IMR-90 (cell line): Measurements from ENCODE around the gene PRCD. TPM values are rescaled to one million over a fixed set of nuclear protein-coding genes. Genes with fewer than 3 reads are reported as not detected.

Experiments
- ATAC-seq: fragments of 200-7000 bp; cut with Tn5 transposase; 2 replicates; pipeline ENCODE4 v1.9.1; 2020; ENCODE audit warnings: low read depth, mild to moderate bottlenecking, moderate library complexity
- BruUV-seq: library from RNA; stranded (reverse); fragments of 400-500 nt; replicated peaks from 2 replicates; lab custom pipeline; 2021; lab: Mats Ljungman, UMichigan
- CTCF ChIA-PET: fragments of 300-600 bp; formaldehyde crosslinking; extraction: SDS; loops from one replicate; lab custom pipeline; 2021; ENCODE audit warnings: antibody characterized with exemption; lab: Yijun Ruan, JAX
- POLR2A ChIA-PET: fragments of 300-600 bp; sonication (Branson Sonifier 250); formaldehyde crosslinking; loops from one replicate; lab custom pipeline; 2022; ENCODE audit warnings: antibody characterized with exemption; ENCODE audit not compliant: unreplicated experiment; lab: Charles Lee
- DNase-seq: peaks from one replicate; pipeline ENCODE4 v3.0.0; 2013
- H2AFZ ChIP-seq: replicated peaks from 2 replicates; pipeline ENCODE3; 2013; ENCODE audit warnings: low read length, mild to moderate bottlenecking; ENCODE audit not compliant: poor library complexity
- H2AK5ac ChIP-seq: 2 replicates; pipeline ENCODE4 v1.6.1; 2013; ENCODE audit warnings: low read depth, low read length, inconsistent platforms
- H2AK9ac ChIP-seq: replicated peaks from 2 replicates; pipeline ENCODE3; 2013; ENCODE audit warnings: mild to moderate bottlenecking, low read depth, low read length, moderate library complexity; ENCODE audit not compliant: poor library complexity
- H2BK120ac ChIP-seq: 2 replicates; pipeline ENCODE4 v1.6.1; 2013; ENCODE audit warnings: low read depth, low read length, inconsistent platforms
- H2BK15ac ChIP-seq: 3 replicates; pipeline ENCODE4 v1.6.1; 2013; ENCODE audit warnings: low read depth, low read length, inconsistent platforms
- H2BK20ac ChIP-seq: 2 replicates; pipeline ENCODE4 v1.6.1; 2013; ENCODE audit warnings: low read depth, mild to moderate bottlenecking, inconsistent platforms, low read length, moderate library complexity
- H2BK5ac ChIP-seq: 2 replicates; pipeline ENCODE4 v1.6.1; 2013; ENCODE audit warnings: mild to moderate bottlenecking, low read depth, low read length, inconsistent platforms; ENCODE audit not compliant: poor library complexity, severe bottlenecking
- H3K14ac ChIP-seq: replicated peaks from 2 replicates; pipeline ENCODE4 v1.6.1; 2013; ENCODE audit warnings: low read depth, low read length, inconsistent platforms
- H3K18ac ChIP-seq: 2 replicates; pipeline ENCODE4 v1.6.1; 2013; ENCODE audit warnings: low read depth, low read length, control low read depth
- H3K23ac ChIP-seq: 2 replicates; pipeline ENCODE4 v1.6.1; 2013; ENCODE audit warnings: low read depth, low read length, inconsistent platforms
- H3K27ac ChIP-seq: 2 replicates; pipeline ENCODE4 v1.5.1; 2013; ENCODE audit warnings: mild to moderate bottlenecking, control low read depth, low read length; ENCODE audit not compliant: insufficient read depth
- H3K27me3 ChIP-seq: 2 replicates; pipeline ENCODE4 v1.6.1; 2013; ENCODE audit warnings: low read length; ENCODE audit not compliant: control insufficient read depth, insufficient read depth
- H3K36me3 ChIP-seq: 2 replicates; pipeline ENCODE4 v1.6.1; 2013; ENCODE audit warnings: low read length, mixed read lengths; ENCODE audit not compliant: control insufficient read depth, insufficient read depth
- H3K4ac ChIP-seq: 2 replicates; pipeline ENCODE4 v1.6.1; 2013; ENCODE audit warnings: low read depth, low read length, inconsistent platforms
- H3K4me1 ChIP-seq: 2 replicates; pipeline ENCODE4 v1.6.1; 2013; ENCODE audit warnings: low read length, mixed read lengths; ENCODE audit not compliant: control insufficient read depth, insufficient read depth
- H3K4me2 ChIP-seq: 2 replicates; pipeline ENCODE4 v1.6.1; 2013; ENCODE audit warnings: low read depth, mild to moderate bottlenecking, control low read depth, low read length, moderate library complexity
- H3K4me3 ChIP-seq: 2 replicates; pipeline ENCODE4 v1.5.1; 2013; ENCODE audit warnings: low read depth, mild to moderate bottlenecking, control low read depth, low read length, moderate library complexity; ENCODE audit not compliant: insufficient read depth
- H3K56ac ChIP-seq: 2 replicates; pipeline ENCODE4 v1.6.1; 2013; ENCODE audit warnings: low read length, inconsistent platforms; ENCODE audit not compliant: insufficient read depth; ENCODE audit errors: extremely low read depth
- H3K79me1 ChIP-seq, 2 experiments: 2 replicates each; pipeline ENCODE4 v1.6.1; 2013; ENCODE audit warnings: low read length in 2 of 2, inconsistent platforms in 1 of 2, low read depth in 1 of 2
- H3K9ac ChIP-seq: 2 replicates; pipeline ENCODE4 v1.6.1; 2013; ENCODE audit warnings: low read depth, low read length, control low read depth
- H3K9me1 ChIP-seq: 2 replicates; pipeline ENCODE4 v1.6.1; 2013; ENCODE audit warnings: low read length, inconsistent platforms; ENCODE audit not compliant: insufficient read depth
- H3K9me3 ChIP-seq: 2 replicates; pipeline ENCODE4 v1.6.1; 2013; ENCODE audit warnings: low read length; ENCODE audit not compliant: control insufficient read depth, insufficient read depth
- H4K20me1 ChIP-seq: 2 replicates; pipeline ENCODE4 v1.6.1; 2013; ENCODE audit warnings: low read length, inconsistent platforms; ENCODE audit not compliant: insufficient read depth
- H4K5ac ChIP-seq: 2 replicates; pipeline ENCODE4 v1.6.1; 2013; ENCODE audit warnings: mild to moderate bottlenecking, low read depth, low read length, control low read depth
- H4K8ac ChIP-seq, 2 experiments: 2 replicates each; pipeline ENCODE4 v1.6.1; 2013; ENCODE audit warnings: low read depth in 2 of 2, low read length in 2 of 2, control low read depth in 1 of 2, inconsistent platforms in 1 of 2
- H4K91ac ChIP-seq: 2 replicates; pipeline ENCODE4 v1.6.1; 2013; ENCODE audit warnings: low read depth, low read length, inconsistent platforms; ENCODE audit not compliant: insufficient read depth
- BHLHE40 ChIP-seq: fragments of 150-350 bp; IDR thresholded peaks from 2 replicates; pipeline ENCODE4 v1.6.1; 2016; ENCODE audit warnings: mild to moderate bottlenecking, low read depth, low read length
- CHD1 ChIP-seq: IDR thresholded peaks from 2 replicates; pipeline ENCODE4 v1.6.1; 2012; ENCODE audit warnings: low read depth, low read length, improper control_type of control experiment
- CTCF ChIP-seq: conservative IDR thresholded peaks from 2 replicates; pipeline ENCODE4 v1.5.1; 2012; ENCODE audit warnings: mild to moderate bottlenecking, low read depth, low read length, improper control_type of control experiment
- MAFK ChIP-seq: IDR thresholded peaks from 2 replicates; pipeline ENCODE4 v1.6.1; 2012; ENCODE audit warnings: low read depth, low read length, improper control_type of control experiment
- MAZ ChIP-seq: IDR thresholded peaks from 2 replicates; pipeline ENCODE4 v1.6.1; 2012; ENCODE audit warnings: low read depth, mild to moderate bottlenecking, low read length, improper control_type of control experiment, moderate library complexity, borderline replicate concordance
- MXI1 ChIP-seq: IDR thresholded peaks from 2 replicates; pipeline ENCODE4 v1.6.1; 2012; ENCODE audit warnings: low read depth, mild to moderate bottlenecking, low read length, moderate library complexity, borderline replicate concordance
- POLR2A ChIP-seq: IDR thresholded peaks from 2 replicates; pipeline ENCODE4 v1.6.1; 2012; ENCODE audit warnings: mild to moderate bottlenecking, low read depth, low read length
- RAD21 ChIP-seq: IDR thresholded peaks from 2 replicates; pipeline ENCODE4 v1.6.1; 2012; ENCODE audit warnings: low read length, improper control_type of control experiment
- RCOR1 ChIP-seq: IDR thresholded peaks from 2 replicates; pipeline ENCODE4 v1.6.1; 2012; ENCODE audit warnings: mild to moderate bottlenecking, low read length, improper control_type of control experiment; ENCODE audit not compliant: insufficient replicate concordance
- WGBS, 2 experiments: methylation state at CpG; one replicate each; pipeline versions ENCODE4 v1.1.5 to v1.1.7; 2013; ENCODE audit warnings: missing lambda C conversion rate in 2 of 2; ENCODE audit not compliant: insufficient read length in 1 of 2; ENCODE audit errors: extremely low coverage in 2 of 2; 5-methylcytosine and 5-hydroxymethylcytosine counted together
- dilution Hi-C: fragments of 300-500 bp; cut with HindIII; formaldehyde crosslinking; loops from one replicate; pipeline ENCODE4 v1.14.3; 2018; ENCODE audit warnings: low sequenced_read_pairs; ENCODE audit not compliant: unreplicated experiment
- in situ Hi-C: fragments of 300-500 bp; cut with MboI; formaldehyde crosslinking; loops from 3 replicates; pipeline ENCODE4 v1.14.3; 2019; ENCODE audit warnings: low sequenced_read_pairs, inconsistent platforms, mixed read lengths
- intact Hi-C: fragments of 100-400 bp; cut with micrococcal nuclease; formaldehyde crosslinking; loops from 2 replicates; pipeline ENCODE4 v1.10.0; 2022
- polyA plus RNA-seq, 3 experiments: library from polyadenylated mRNA; depleted of rRNA; stranded (reverse); fragments of >200 nt; gene quantifications; 2 replicates each; pipeline ENCODE4 v1.2.3, GENCODE V29; 2012; ENCODE audit warnings: low replicate concordance in 1 of 3
- total RNA-seq: library from RNA; depleted of rRNA; stranded (reverse); fragments of >200 nt; gene quantifications from 2 replicates; pipeline ENCODE4 v1.2.3, GENCODE V29; 2012

Gene PRCD
- total and polyA plus RNA-seq, 2 of the 4 experiments (the other 2 are of a cell fraction): 0.32 TPM; not detected in 1

- in situ Hi-C loops: no loop called here
- Histone ChIP-seq H3K27me3 (no peaks in the 10 kb centered on the region), H2BK20ac (no peak overlapping the region), H3K9me3 (peaks cover 6% of the 10 kb centered on the region), H3K18ac (no peak overlapping the region), H4K91ac (no peak overlapping the region), H2AFZ (no peak overlapping the region), H3K14ac (no peak overlapping the region), H2AK5ac (0 out of 2 replicates have a peak overlapping the region, but pooled peaks have one; percentile 45), H3K27ac (no peak overlapping the region), H2BK5ac (no peak overlapping the region), H3K56ac (no peak overlapping the region), H4K5ac (no peak overlapping the region), H4K20me1 (peaks cover 63% of the 10 kb centered on the region), H4K8ac (no peak overlapping the region), H3K36me3 (peaks cover 29% of the 10 kb centered on the region), H3K4me1 (peaks cover 10% of the 10 kb centered on the region), H3K23ac (no peak overlapping the region), H3K4ac (no peak overlapping the region), H2BK120ac (no peak overlapping the region), H3K79me1 (peaks cover 9 to 35% of the 10 kb centered on the region in 2 experiments), H3K9ac (no peak overlapping the region), H2BK15ac (no peak overlapping the region), H2AK9ac (no peak overlapping the region), H3K4me3 (no peak overlapping the region), H3K9me1 (peaks cover 12% of the 10 kb centered on the region), H3K4me2 (no peak overlapping the region)
- intact Hi-C loops: no loop called here
- BruUV-seq: no TSS peak
- CTCF ChIA-PET: interaction anchor here (1.3 kb wide), 2 partner anchors 8 to 9 kb away, joined by 4 read pairs; no protein-coding TSS in a partner anchor
- DNase-seq (no peak), ATAC-seq (no peak)
- dilution Hi-C loops: no loop called here
- POLR2A ChIA-PET: no interaction called here
- TF ChIP-seq RCOR1: no peak
- TF ChIP-seq MAFK: no peak
- TF ChIP-seq CTCF: no peak
- no peak for TF ChIP-seq RAD21
- TF ChIP-seq MAZ: no peak
- no peak for TF ChIP-seq BHLHE40
- TF ChIP-seq MXI1: no peak
- TF ChIP-seq POLR2A: no peak
- no peak for TF ChIP-seq CHD1
- WGBS, 2 experiments: 93% methylated on average over 7 of the region's 14 CpGs; no CpG with 5 or more reads in 1 of the 2 experiments
Measured at GRCh38 chr17:76565728-76566612, 26.1 kb downstream of the PRCD start.
